GM23338 (cell line): ENCODE results near the gene CDH20. TPM values are rescaled to one million over a fixed set of nuclear protein-coding genes. Genes with fewer than 3 reads are reported as not detected.

Experiments used
- ATAC-seq: fragments of 200-7000 bp; cut with Tn5 transposase; 3 replicates; pipeline ENCODE4 v1.9.1; 2020
- DNase-seq: peaks from one replicate; pipeline ENCODE4 v3.0.0-alpha.2; 2015; ENCODE audit warnings: low spot score
- H2AFZ ChIP-seq: fragments of 200-600 bp; sonication (generic); 2 replicates; pipeline ENCODE4 v1.8.0; 2016; ENCODE audit warnings: antibody characterized with exemption, mild to moderate bottlenecking, moderate library complexity
- H3F3A ChIP-seq: fragments of 200-600 bp; sonication (generic); replicated peaks from 2 replicates; pipeline ENCODE4 v1.8.0; 2017; ENCODE audit warnings: antibody characterized with exemption, mixed run types, low read depth
- H3K27ac ChIP-seq: fragments of 200-600 bp; sonication (generic); 2 replicates; pipeline ENCODE4 v1.6.1; 2016; ENCODE audit warnings: low read depth
- H3K27me3 ChIP-seq: fragments of 200-600 bp; sonication (generic); 2 replicates; pipeline ENCODE4 v1.8.0; 2016; ENCODE audit warnings: mild to moderate bottlenecking, mixed run types, moderate library complexity; ENCODE audit not compliant: insufficient read depth
- H3K36me3 ChIP-seq: fragments of 200-600 bp; sonication (generic); 2 replicates; pipeline ENCODE4 v1.8.0; 2016; ENCODE audit warnings: mild to moderate bottlenecking; ENCODE audit not compliant: insufficient read depth
- H3K4me1 ChIP-seq: fragments of 200-600 bp; sonication (generic); 2 replicates; pipeline ENCODE4 v1.8.0; 2016; ENCODE audit warnings: mild to moderate bottlenecking, moderate library complexity; ENCODE audit not compliant: insufficient read depth
- H3K4me2 ChIP-seq: fragments of 200-600 bp; sonication (generic); 2 replicates; pipeline ENCODE4 v1.7.1; 2017; ENCODE audit warnings: mixed run types
- H3K4me3 ChIP-seq: fragments of 200-600 bp; sonication (generic); 2 replicates; pipeline ENCODE4 v1.6.1; 2016; ENCODE audit warnings: mixed run types
- H3K79me2 ChIP-seq: fragments of 200-600 bp; sonication (generic); replicated peaks from 2 replicates; pipeline ENCODE4 v1.8.0; 2017; ENCODE audit warnings: mild to moderate bottlenecking; ENCODE audit not compliant: insufficient read depth
- H3K9me2 ChIP-seq: fragments of 200-600 bp; sonication (generic); 2 replicates; pipeline ENCODE4 v1.8.0; 2017; ENCODE audit not compliant: insufficient read depth
- H4K20me1 ChIP-seq: fragments of 200-600 bp; sonication (generic); replicated peaks from 2 replicates; pipeline ENCODE4 v1.8.0; 2017; ENCODE audit warnings: mild to moderate bottlenecking; ENCODE audit not compliant: insufficient read depth
- H3K27ac Mint-ChIP-seq: 2 replicates; pipeline ENCODE4 v1.8.0; 2020; ENCODE audit warnings: inconsistent platforms, mild to moderate bottlenecking, moderate library complexity, mixed read lengths
- H3K27me3 Mint-ChIP-seq: 3 replicates; pipeline ENCODE4 v1.8.0; 2022; ENCODE audit warnings: low read depth, mild to moderate bottlenecking, moderate library complexity, mixed read lengths, inconsistent platforms; ENCODE audit not compliant: insufficient read depth, poor library complexity
- H3K36me3 Mint-ChIP-seq: 3 replicates; pipeline ENCODE4 v1.8.0; 2021; ENCODE audit warnings: low read depth, mild to moderate bottlenecking, inconsistent platforms, moderate library complexity, mixed read lengths
- H3K4me1 Mint-ChIP-seq: 3 replicates; pipeline ENCODE4 v1.8.0; 2020; ENCODE audit warnings: mild to moderate bottlenecking, inconsistent platforms, mixed read lengths
- H3K4me3 Mint-ChIP-seq: 3 replicates; pipeline ENCODE4 v1.8.0; 2021; ENCODE audit warnings: moderate library complexity, mild to moderate bottlenecking, inconsistent platforms, mixed read lengths
- H3K9me3 Mint-ChIP-seq: 3 replicates; pipeline ENCODE4 v1.8.0; 2020; ENCODE audit warnings: moderate library complexity, mild to moderate bottlenecking, inconsistent platforms, mixed read lengths
- CREB1 ChIP-seq: fragments of 250-450 bp; sonication (Bioruptor Pico); IDR thresholded peaks from 2 replicates; pipeline ENCODE4 v1.5.0; 2020; ENCODE audit warnings: low read depth, mild to moderate bottlenecking, moderate library complexity
- CTCF ChIP-seq, 2 experiments: fragments of 200-600 bp in 1 of 2; sonication (generic) in 1 of 2; conservative IDR thresholded peaks; 2 replicates each; pipeline versions ENCODE4 v1.5.1 to v1.6.1; 2016 to 2017; ENCODE audit warnings: antibody characterized with exemption in 2 of 2, low read depth in 2 of 2, mild to moderate bottlenecking in 2 of 2, moderate library complexity in 1 of 2
- ETS1 ChIP-seq: IDR thresholded peaks from 2 replicates; pipeline ENCODE4 v1.6.1; 2016; ENCODE audit warnings: antibody characterized with exemption
- EZH2 ChIP-seq: fragments of 200-600 bp; sonication (generic); IDR thresholded peaks from one replicate; pipeline ENCODE4 v1.8.0; 2017; ENCODE audit warnings: antibody characterized with exemption, mild to moderate bottlenecking, low read depth; ENCODE audit not compliant: unreplicated experiment
- EZH2phosphoT487 ChIP-seq: fragments of 200-600 bp; sonication (generic); IDR thresholded peaks from one replicate; pipeline ENCODE4 v1.8.1; 2018; ENCODE audit warnings: antibody characterized with exemption; ENCODE audit not compliant: unreplicated experiment
- JUNB ChIP-seq: IDR thresholded peaks from one replicate; pipeline ENCODE4 v1.6.1; 2016; ENCODE audit warnings: antibody characterized with exemption; ENCODE audit not compliant: unreplicated experiment
- NANOG ChIP-seq: IDR thresholded peaks from 2 replicates; pipeline ENCODE4 v1.6.1; 2016; ENCODE audit warnings: antibody characterized with exemption, borderline replicate concordance
- REST ChIP-seq: IDR thresholded peaks from one replicate; pipeline ENCODE4 v1.6.1; 2018; ENCODE audit warnings: antibody characterized with exemption; ENCODE audit not compliant: unreplicated experiment
- STAT1 ChIP-seq: IDR thresholded peaks from one replicate; pipeline ENCODE4 v1.6.1; 2016; ENCODE audit warnings: antibody characterized with exemption; ENCODE audit not compliant: unreplicated experiment
- ZNF114 ChIP-seq: fragments of 250-450 bp; sonication (Bioruptor Pico); IDR thresholded peaks from 2 replicates; pipeline ENCODE4 v1.5.0; 2020; ENCODE audit warnings: mild to moderate bottlenecking, moderate library complexity
- ZNF462 ChIP-seq: fragments of 250-450 bp; sonication (Bioruptor Pico); IDR thresholded peaks from 2 replicates; pipeline ENCODE4 v1.5.0; 2020; ENCODE audit warnings: mild to moderate bottlenecking, moderate library complexity
- polyA plus RNA-seq: library from polyadenylated mRNA; unstranded; fragments of >200 nt; fragmentation: Nextera tagmentation; extraction: Ambion mirVana; gene quantifications from 2 replicates; pipeline ENCODE4 v1.2.1, GENCODE V29; 2016
- total RNA-seq: library from RNA; depleted of rRNA; stranded (reverse); fragments of >200 nt; shearing (Covaris generic); gene quantifications from 2 replicates; pipeline ENCODE4 v1.2.3, GENCODE V29; 2014

The CDH20 gene
- total and polyA plus RNA-seq, 2 experiments from 2014 or later = 1.0 TPM; not detected in 1

GRCh38 chr18:61340148-61340547 lies 6.9 kb downstream of the CDH20 start:
- Histone ChIP-seq H3K4me1 (no peaks in the 10 kb centered on the region; the same call in 1 of the 2 replicates), H2AFZ (no peak overlapping the region), H4K20me1 (no peaks in the 10 kb centered on the region), H3K4me3 (no peak overlapping the region), H3K27ac (no peak overlapping the region), H3K79me2 (no peaks in the 10 kb centered on the region), H3K27me3 (peaks cover 16% of the 10 kb centered on the region), H3F3A (no peaks in the 10 kb centered on the region), H3K4me2 (no peak overlapping the region), H3K36me3 (no peaks in the 10 kb centered on the region), H3K9me2 (no peaks in the 10 kb centered on the region)
- Mint-ChIP-seq H3K27ac (no peak overlapping the region), H3K27me3 (peaks cover 9% of the 10 kb centered on the region), H3K9me3 (no peaks in the 10 kb centered on the region), H3K4me1 (peaks cover 9% of the 10 kb centered on the region; the same call in 2 of the 3 replicates), H3K4me3 (no peak overlapping the region), H3K36me3 (no peaks in the 10 kb centered on the region)
- TF ChIP-seq CREB1 = no peak
- TF ChIP-seq JUNB = no peak
- no peak for TF ChIP-seq ETS1
- no peak for TF ChIP-seq CTCF (conservative IDR thresholded peaks at IDR 0.05; ENCODE audit: low read depth in 2 of 2)
- no peak for TF ChIP-seq EZH2phosphoT487
- TF ChIP-seq REST = no peak
- no peak for TF ChIP-seq EZH2
- TF ChIP-seq NANOG = no peak
- no peak for TF ChIP-seq ZNF462 (CRISPR knock-in tag)
- no peak for TF ChIP-seq ZNF114
- no peak for TF ChIP-seq STAT1
- ATAC-seq (no peak), DNase-seq (no peak)
